Thyroid gland (tissue), 4 donors: Measurements from ENCODE around the gene SPG7. TPM values are rescaled to one million over a fixed set of nuclear protein-coding genes. Genes with fewer than 3 reads are reported as not detected.

ENCODE experiments used
- DNase-seq, 2 donors: peaks; one replicate each; pipeline ENCODE4 v3.0.0-alpha.2; 2019
- H3K27ac ChIP-seq, 3 donors: fragments of 200-600 bp; sonication (generic); 1 replicate in 2 of 3; 2 replicates in 1 of 3; pipeline ENCODE4 v1.5.1; 2016 to 2019; ENCODE audit warnings: mild to moderate bottlenecking in 1 of 3, moderate library complexity in 1 of 3
- H3K27me3 ChIP-seq: fragments of 200-600 bp; sonication (generic); one replicate; pipeline ENCODE4 v1.5.1; 2019
- H3K36me3 ChIP-seq, 2 donors: fragments of 200-600 bp; sonication (generic); one replicate each; pipeline ENCODE4 v1.5.1; 2016 to 2019
- H3K4me1 ChIP-seq, 2 donors: fragments of 200-600 bp; sonication (generic); one replicate each; pipeline ENCODE4 v1.5.1; 2017 to 2019
- H3K4me3 ChIP-seq, 3 donors: fragments of 200-600 bp; sonication (generic); replicated peaks in 1 of 3; 1 replicate in 2 of 3; 2 replicates in 1 of 3; pipeline ENCODE4 v1.5.1; 2016; ENCODE audit warnings: mild to moderate bottlenecking in 1 of 3
- H3K9me3 ChIP-seq: fragments of 200-600 bp; sonication (generic); one replicate; pipeline ENCODE4 v1.5.1; 2017
- CTCF ChIP-seq, 6 experiments: fragments of 200-600 bp in 3 of 6; fragments of 450-650 bp in 3 of 6; sonication (generic) in 3 of 6; IDR thresholded peaks; one replicate each; pipeline ENCODE4 v1.5.1; 2016 to 2019; ENCODE audit warnings: antibody characterized with exemption in 6 of 6, mild to moderate bottlenecking in 2 of 6, inconsistent platforms in 1 of 6, moderate library complexity in 1 of 6
- POLR2A ChIP-seq, 2 donors: fragments of 450-650 bp; IDR thresholded peaks; one replicate each; pipeline ENCODE4 v1.6.1; 2017; ENCODE audit warnings: antibody characterized with exemption in 2 of 2, mild to moderate bottlenecking in 2 of 2, moderate library complexity in 1 of 2
- WGBS, 2 donors: methylation state at CpG; one replicate each; pipeline ENCODE4 v1.1.5; 2017; 5-methylcytosine and 5-hydroxymethylcytosine counted together
- intact Hi-C: fragments of 100-400 bp; cut with DNase I; formaldehyde crosslinking; loops from one replicate; pipeline ENCODE4 v1.15.1; 2023
- total RNA-seq, 4 donors: library from RNA; depleted of rRNA; stranded (reverse); fragments of >200 nt; gene quantifications; one replicate each; pipeline ENCODE4 v1.2.3, GENCODE V29; 2016

Gene SPG7
- total RNA-seq, 4 donors from 2014 or later, result 218 to 392 (median 285) TPM

GRCh38 chr16:89572073-89572484, 63.9 kb downstream of the SPG7 start:
- TF ChIP-seq CTCF (IDR thresholded peaks at IDR 0.05) (no peak), POLR2A (IDR thresholded peaks at IDR 0.05) (no peak)
- peaks cover 16% of the 10 kb centered on the region for H3K27me3 ChIP-seq

GRCh38 chr16:89572485-89573205, 64.4 kb downstream of the SPG7 start:
- TF ChIP-seq POLR2A (IDR thresholded peaks at IDR 0.05) (no peak), CTCF (IDR thresholded peaks at IDR 0.05) (no peak)
- intact Hi-C loops, result no loop called here
- H3K9me3 ChIP-seq, result no peaks in the 10 kb centered on the region
- peaks cover 0 to 20% of the 10 kb centered on the region in 2 donors for H3K4me1 ChIP-seq
- H3K4me3 ChIP-seq, result no peak overlapping the region
- no peak for DNase-seq
- H3K27me3 ChIP-seq, result peaks cover 16% of the 10 kb centered on the region
- WGBS, 2 donors, result 71 to 74% methylated on average over 14 to 19 of the region's 19 CpGs
- no peaks in the 10 kb centered on the region for H3K36me3 ChIP-seq
- no peak overlapping the region for H3K27ac ChIP-seq

More at GRCh38 chr16:89572073-89572484, 63.9 kb downstream of the SPG7 start:
- H3K27ac ChIP-seq, result no peak overlapping the region
- DNase-seq, result no peak
- intact Hi-C loops, result no loop called here
- no peaks in the 10 kb centered on the region for H3K9me3 ChIP-seq
- no peak overlapping the region for H3K4me3 ChIP-seq
- H3K36me3 ChIP-seq, result no peaks in the 10 kb centered on the region
- 65 to 77% methylated on average over 14 of the region's 14 CpGs for WGBS, 2 donors
- H3K4me1 ChIP-seq, result peaks cover 0 to 20% of the 10 kb centered on the region in 2 donors

GRCh38 chr16:89573826-89574680, 65.8 kb downstream of the SPG7 start:
- Histone ChIP-seq H3K36me3 (no peaks in the 10 kb centered on the region), H3K9me3 (no peaks in the 10 kb centered on the region), H3K4me1 (peaks cover 0 to 20% of the 10 kb centered on the region in 2 donors), H3K4me3 (no peak overlapping the region), H3K27ac (no peak overlapping the region), H3K27me3 (peaks cover 16% of the 10 kb centered on the region)
- no peak for DNase-seq
- TF ChIP-seq CTCF (IDR thresholded peaks at IDR 0.05), result no peak
- TF ChIP-seq POLR2A (IDR thresholded peaks at IDR 0.05), result no peak
- intact Hi-C loops, result no loop called here
- 78 to 91% methylated on average over 13 to 17 of the region's 31 CpGs for WGBS, 2 donors

GRCh38 chr16:89574681-89575246, 66.6 kb downstream of the SPG7 start:
- intact Hi-C loops, result no loop called here
- Histone ChIP-seq H3K27ac (no peak overlapping the region), H3K27me3 (peaks cover 16% of the 10 kb centered on the region), H3K9me3 (no peaks in the 10 kb centered on the region), H3K4me1 (peaks cover 0 to 20% of the 10 kb centered on the region in 2 donors), H3K4me3 (peak overlapping the region in 1 of 3 donors; percentile 2), H3K36me3 (no peaks in the 10 kb centered on the region)
- WGBS, 2 donors, result 3 to 8% methylated on average over 19 to 21 of the region's 55 CpGs
- DNase-seq, result no peak
- peak in 5 of 6 experiments; percentile 9 to 40 (median 21) for TF ChIP-seq CTCF (IDR thresholded peaks at IDR 0.05)
- no peak for TF ChIP-seq POLR2A (IDR thresholded peaks at IDR 0.05)
